Mucosa of gallbladder (tissue), 1 donor: ENCODE measurements around the gene ABTB1. TPM values are rescaled to one million over a fixed set of nuclear protein-coding genes. Genes with fewer than 3 reads are reported as not detected.

Source experiments
- DNase-seq: peaks from one replicate; pipeline ENCODE4 v3.0.0-alpha.2; 2020; ENCODE audit warnings: low spot score
- total RNA-seq: library from RNA; stranded (reverse); gene quantifications from one replicate; pipeline ENCODE4 v1.2.1, GENCODE V29; 2021
- donor health status: DM: no; HTN: no; CAD: no.

Gene ABTB1
- total RNA-seq, 1 donor from 2014 or later, result 57.7 TPM

DNA sequence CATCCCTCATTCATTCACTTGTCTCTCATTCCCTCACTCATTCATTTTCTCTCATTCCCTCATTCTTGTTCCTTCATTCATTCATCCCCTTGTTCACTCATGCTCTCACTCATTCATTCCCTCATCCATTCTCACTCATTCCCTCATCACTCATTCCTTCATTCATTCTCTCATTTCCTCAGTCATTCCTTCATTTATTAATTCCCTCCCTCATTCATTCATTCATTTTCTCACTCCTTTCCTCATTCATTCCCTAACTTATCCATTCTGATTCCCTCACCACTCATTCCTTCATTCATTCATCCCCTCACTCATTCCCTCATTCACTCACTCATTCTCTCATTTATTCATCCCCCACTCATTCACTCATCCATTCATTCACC is 13.8 kb downstream of the ABTB1 start:
- DNase-seq, result no peak

GRCh38 chr3:127687228-127687737 is 14.5 kb downstream of the ABTB1 start:
- no peak for DNase-seq

DNA sequence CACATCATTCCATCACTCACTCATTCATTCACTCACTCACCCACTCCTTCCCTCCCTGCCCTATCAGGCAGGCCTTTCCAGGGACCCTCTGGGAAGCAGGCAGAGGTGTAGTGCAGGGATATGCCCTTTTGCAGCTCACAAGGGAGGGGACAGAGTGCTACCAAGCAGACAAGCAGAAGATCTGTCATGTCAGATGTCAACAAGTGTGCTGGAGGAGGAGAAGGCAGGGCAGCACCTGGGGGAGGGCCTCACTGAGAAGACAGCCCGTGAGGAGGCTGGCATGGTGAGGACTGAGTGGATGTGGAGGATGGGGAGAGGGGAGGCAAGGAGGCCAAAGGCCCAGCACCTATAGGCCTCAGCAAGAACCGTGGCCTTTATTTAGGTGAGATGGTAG is 15.3 kb downstream of the ABTB1 start:
- DNase-seq, result no peak

- no peak for DNase-seq
Measured at GRCh38 chr3:127688416-127689265, 15.9 kb downstream of the ABTB1 start.

GRCh38 chr3:127689266-127689860 is 16.6 kb downstream of the ABTB1 start:
- no peak for DNase-seq

DNA sequence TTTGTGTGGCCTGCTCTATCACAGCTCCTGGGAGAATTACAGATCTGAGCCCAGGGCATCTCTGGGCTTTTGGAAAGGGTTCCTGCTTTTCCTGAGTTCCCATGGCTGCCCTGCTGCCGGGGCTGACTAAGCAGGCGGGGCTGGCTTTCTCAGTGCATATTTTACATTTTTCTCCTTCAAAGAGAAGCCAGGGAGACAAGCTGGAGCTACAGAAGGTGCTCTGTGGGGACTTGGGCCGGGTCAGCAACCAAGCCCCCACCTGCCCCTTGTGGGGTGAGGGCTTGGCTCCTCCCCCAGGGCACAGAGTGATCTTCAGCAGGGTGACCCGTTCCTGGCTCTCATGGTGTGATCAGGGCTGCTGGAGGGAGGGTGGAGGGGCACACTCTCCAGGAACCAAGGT is 17.4 kb downstream of the ABTB1 start:
- no peak for DNase-seq

- no peak for DNase-seq
Measured at GRCh38 chr3:127690823-127691452, 18.2 kb downstream of the ABTB1 start.

GRCh38 chr3:127691489-127691888 is 18.7 kb downstream of the ABTB1 start:
- DNase-seq, result no peak

DNA sequence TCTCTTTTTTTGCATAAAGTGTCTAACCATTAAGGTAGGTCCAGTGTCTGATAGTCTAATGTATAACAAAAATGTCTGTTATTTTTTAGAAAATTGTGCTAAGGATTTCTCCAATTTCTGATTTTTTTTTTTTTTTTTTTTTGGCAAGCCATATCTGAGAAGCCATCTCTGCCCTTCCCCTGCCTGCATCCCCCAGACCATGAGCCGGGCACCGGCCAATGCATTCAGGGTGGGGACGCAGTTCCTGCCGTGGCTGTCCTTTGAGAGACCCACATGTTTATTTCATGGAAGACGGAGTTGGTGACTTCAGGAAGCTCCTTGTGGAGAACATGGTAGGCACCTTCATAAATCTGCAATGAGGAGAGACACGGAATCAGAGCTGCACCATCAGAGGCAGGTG is 19.2 kb downstream of the ABTB1 start:
- no peak for DNase-seq

- no peak for DNase-seq
Measured at GRCh38 chr3:127692501-127693335, 20.0 kb downstream of the ABTB1 start.

GRCh38 chr3:127693336-127693843 is 20.6 kb downstream of the ABTB1 start:
- DNase-seq, result no peak

GRCh38 chr3:127694467-127695215 is 21.9 kb downstream of the ABTB1 start:
- DNase-seq, result peak; percentile 46

GRCh38 chr3:127697551-127698240 is 24.9 kb downstream of the ABTB1 start:
- DNase-seq, result peak; percentile 72

DNA sequence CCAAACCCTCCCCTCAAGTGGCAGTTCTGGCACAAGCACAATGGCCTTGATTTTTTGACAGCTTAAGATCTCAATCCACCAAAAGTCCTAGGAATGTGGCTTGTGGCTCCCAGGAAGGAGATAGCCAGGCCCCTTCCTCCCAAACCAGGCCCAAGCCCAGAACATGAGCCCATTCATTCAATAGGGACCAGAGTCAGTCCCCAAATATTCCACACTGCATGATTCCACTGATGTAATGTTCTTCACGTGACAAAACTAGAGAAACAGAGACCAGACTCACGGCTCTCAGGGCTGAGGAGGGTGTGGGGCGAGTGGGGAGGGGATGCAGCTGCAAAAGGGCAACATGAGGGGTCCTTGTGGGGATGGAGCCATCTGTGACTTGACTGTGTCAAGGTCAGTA is 25.5 kb downstream of the ABTB1 start:
- DNase-seq, result no peak

GRCh38 chr3:127698691-127699415 is 26.1 kb downstream of the ABTB1 start:
- DNase-seq, result no peak

DNA sequence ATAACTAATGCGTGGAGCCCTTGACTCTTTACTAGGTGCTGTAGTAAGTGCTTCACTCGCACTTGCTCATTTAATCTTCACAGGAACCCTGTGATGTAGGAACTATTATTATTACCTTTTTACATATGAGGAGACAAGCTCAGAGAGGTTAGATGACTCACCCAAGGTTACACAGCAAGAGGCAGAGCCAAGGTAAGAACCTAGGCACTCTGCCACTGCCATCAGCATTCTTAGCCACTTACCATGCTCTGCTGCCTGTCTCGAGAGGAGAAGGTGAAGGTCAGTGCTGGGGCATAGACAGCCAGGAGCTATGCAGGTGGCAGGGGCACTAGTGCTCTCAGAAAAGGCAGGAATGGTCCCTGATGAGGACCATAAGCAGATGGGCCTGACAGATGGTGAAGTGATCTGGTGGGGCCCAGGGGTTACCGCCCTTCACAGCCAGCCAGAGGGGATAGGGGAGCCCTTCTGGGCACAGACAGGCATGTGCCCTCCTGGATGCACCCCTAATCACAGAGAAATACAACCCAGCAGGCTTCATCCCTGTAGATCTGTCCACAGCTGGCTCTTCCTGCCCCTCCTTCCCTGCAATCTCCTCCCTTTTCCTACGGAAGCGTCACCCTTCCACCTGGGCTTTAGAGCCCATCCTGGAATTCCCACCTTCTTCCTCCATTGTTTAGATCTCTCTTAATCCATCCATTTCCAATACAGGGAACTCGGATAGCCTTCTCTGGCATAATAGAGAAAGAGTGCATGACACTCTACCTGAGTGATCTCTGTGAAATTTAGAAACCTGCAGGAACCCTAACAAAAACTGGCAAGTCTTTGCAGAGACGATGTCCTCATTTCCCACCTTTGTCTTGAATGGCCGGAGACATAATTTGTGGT is 26.9 kb downstream of the ABTB1 start:
- no peak for DNase-seq

DNA sequence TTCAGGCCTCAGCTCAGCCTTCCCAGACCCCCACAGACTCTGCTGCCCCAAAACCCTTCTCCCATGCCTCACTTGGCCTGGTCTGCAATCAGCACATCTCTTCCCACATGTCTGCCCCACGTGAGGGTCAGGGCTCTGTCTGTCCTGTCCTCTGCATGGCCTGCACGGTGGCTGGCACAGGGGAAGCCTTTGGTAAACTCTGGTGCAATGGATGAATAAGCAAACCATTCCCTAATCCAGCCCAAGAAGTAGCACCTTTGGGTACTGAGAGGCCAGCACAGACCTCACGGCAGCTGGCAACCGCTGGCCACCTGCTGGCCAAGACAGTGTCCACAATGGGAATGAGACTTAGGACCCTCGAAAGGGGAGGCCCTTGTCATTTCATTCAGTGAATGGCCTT is 27.7 kb downstream of the ABTB1 start:
- no peak for DNase-seq

DNA sequence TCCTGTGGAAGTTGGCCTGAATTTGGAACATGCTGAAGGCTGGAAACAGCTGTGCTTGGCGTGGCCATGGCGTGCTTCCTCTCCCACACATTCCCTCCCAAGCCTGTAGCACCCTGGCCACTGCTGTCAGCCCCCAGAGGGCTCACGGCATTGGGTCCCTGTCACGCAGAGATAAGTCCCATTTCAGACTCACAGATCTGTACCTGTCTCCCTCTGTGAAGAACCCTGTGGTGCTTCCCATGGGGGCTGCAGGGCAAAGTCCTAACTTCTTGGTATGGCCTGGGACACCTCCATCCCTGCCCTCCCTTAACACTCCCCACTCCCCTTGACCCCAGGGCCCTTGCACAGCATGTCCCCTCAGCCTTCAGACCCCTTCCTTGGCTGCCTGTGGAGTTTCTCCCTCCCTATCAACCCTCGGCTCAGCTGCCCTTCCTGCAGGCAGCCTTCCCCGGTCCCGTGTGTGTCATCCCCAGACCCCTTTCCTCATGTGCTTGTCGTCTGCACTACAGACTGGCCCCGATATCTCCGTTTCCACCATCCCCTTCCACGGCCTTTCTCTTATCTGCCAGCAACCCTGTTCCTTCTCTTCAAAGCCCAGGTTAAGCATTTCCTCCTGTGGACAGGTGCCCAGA is 28.6 kb downstream of the ABTB1 start:
- no peak for DNase-seq
